Glutamatergic neuron (in vitro differentiated cells): ENCODE data around the gene EIF1AD. TPM values are rescaled to one million over a fixed set of nuclear protein-coding genes. Genes with fewer than 3 reads are reported as not detected.

Experiments used
- DNase-seq: peaks from one replicate; pipeline ENCODE4 v3.0.0; 2022
- H3K27ac Mint-ChIP-seq: one replicate; pipeline ENCODE4 v1.8.0; 2020; ENCODE audit warnings: mild to moderate bottlenecking, mixed read lengths, inconsistent platforms; ENCODE audit not compliant: unreplicated experiment
- H3K27me3 Mint-ChIP-seq: one replicate; pipeline ENCODE4 v1.8.0; 2020; ENCODE audit warnings: mild to moderate bottlenecking, moderate library complexity, mixed read lengths, inconsistent platforms; ENCODE audit not compliant: unreplicated experiment
- H3K36me3 Mint-ChIP-seq: one replicate; pipeline ENCODE4 v1.8.0; 2020; ENCODE audit warnings: mild to moderate bottlenecking, mixed read lengths, inconsistent platforms; ENCODE audit not compliant: unreplicated experiment
- H3K4me1 Mint-ChIP-seq: one replicate; pipeline ENCODE4 v1.8.0; 2020; ENCODE audit warnings: mild to moderate bottlenecking, low read depth, mixed read lengths, inconsistent platforms; ENCODE audit not compliant: unreplicated experiment
- H3K4me3 Mint-ChIP-seq: one replicate; pipeline ENCODE4 v1.8.0; 2020; ENCODE audit warnings: mild to moderate bottlenecking, mixed read lengths, inconsistent platforms; ENCODE audit not compliant: unreplicated experiment
- H3K9me3 Mint-ChIP-seq: one replicate; pipeline ENCODE4 v1.8.0; 2020; ENCODE audit warnings: mild to moderate bottlenecking, moderate library complexity, mixed read lengths, inconsistent platforms; ENCODE audit not compliant: unreplicated experiment
- CTCF ChIP-seq: fragments of 200-600 bp; sonication (generic); IDR thresholded peaks from one replicate; pipeline ENCODE4 v1.5.0; 2021; ENCODE audit not compliant: partially characterized antibody, unreplicated experiment
- total RNA-seq: library from RNA; stranded (reverse); fragmentation: NEBNext Ultra II Directional; extraction: Animal tissue kit (Norgen Biotek cat#: 25700); gene quantifications from one replicate; pipeline ENCODE4 v1.2.1, GENCODE V29; 2021; ENCODE audit not compliant: unreplicated experiment

The EIF1AD gene
- total RNA-seq, 1 donor from 2014 or later: 37.6 TPM

GRCh38 chr11:65965986-65966762 lies 35.8 kb downstream of the EIF1AD start:
- Mint-ChIP-seq H3K9me3 (peaks cover 17% of the 10 kb centered on the region), H3K36me3 (peaks cover 4% of the 10 kb centered on the region), H3K4me1 (peaks cover 13% of the 10 kb centered on the region), H3K27me3 (peaks cover 14% of the 10 kb centered on the region), H3K27ac (no peak overlapping the region), H3K4me3 (no peak overlapping the region)
- no peak for DNase-seq
- TF ChIP-seq CTCF: no peak

- Mint-ChIP-seq H3K9me3 (peaks cover 12% of the 10 kb centered on the region), H3K4me3 (no peak overlapping the region), H3K4me1 (peaks cover 11% of the 10 kb centered on the region), H3K27me3 (peaks cover 11% of the 10 kb centered on the region), H3K36me3 (peaks cover 4% of the 10 kb centered on the region), H3K27ac (no peak overlapping the region)
- no peak for TF ChIP-seq CTCF
- DNase-seq: no peak
Measured at GRCh38 chr11:65964906-65965305, 37.1 kb downstream of the EIF1AD start.

- Mint-ChIP-seq H3K27ac (peak overlapping the region; percentile 60), H3K4me3 (peak overlapping the region; percentile 89), H3K4me1 (peaks cover 11% of the 10 kb centered on the region), H3K36me3 (no peaks in the 10 kb centered on the region), H3K27me3 (peaks cover 11% of the 10 kb centered on the region), H3K9me3 (peaks cover 6% of the 10 kb centered on the region)
- no peak for DNase-seq
- no peak for TF ChIP-seq CTCF
Measured at GRCh38 chr11:65962141-65962564, 39.8 kb downstream of the EIF1AD start.

GRCh38 chr11:65961267-65962140 lies 40.5 kb downstream of the EIF1AD start, which contains the start of gene SART1:
Gene SART1, plus strand, starts transcription at chr11:65961734. Its CDS starts 47 bp downstream, at chr11:65961781.
- Mint-ChIP-seq H3K27ac (peak within 1 kb of the TSS; percentile 89), H3K9me3 (peaks cover 6% of the 10 kb centered on the region), H3K36me3 (no peaks in the 10 kb centered on the region), H3K4me1 (peaks cover 11% of the 10 kb centered on the region), H3K27me3 (peaks cover 11% of the 10 kb centered on the region), H3K4me3 (peak within 1 kb of the TSS; percentile 95)
- peak; percentile 98 for DNase-seq
- TF ChIP-seq CTCF: no peak
